GM19468 (cell line): ENCODE measurements around the gene ANO3.
"Not testable (repeated sequence)": the region's sequence is repeated elsewhere in the genome, so short reads cannot be mapped to it uniquely, and the experiment has no call there.

Source experiments
- ATAC-seq: cut with Tn5 transposase; IDR thresholded peaks from one replicate; pipeline ENCODE4 v1.9.1; 2021; ENCODE audit warnings: mild to moderate bottlenecking, moderate library complexity, moderate number of reproducible peaks; ENCODE audit not compliant: unreplicated experiment; ENCODE audit errors: extremely low read depth

ANO3 gene

DNA sequence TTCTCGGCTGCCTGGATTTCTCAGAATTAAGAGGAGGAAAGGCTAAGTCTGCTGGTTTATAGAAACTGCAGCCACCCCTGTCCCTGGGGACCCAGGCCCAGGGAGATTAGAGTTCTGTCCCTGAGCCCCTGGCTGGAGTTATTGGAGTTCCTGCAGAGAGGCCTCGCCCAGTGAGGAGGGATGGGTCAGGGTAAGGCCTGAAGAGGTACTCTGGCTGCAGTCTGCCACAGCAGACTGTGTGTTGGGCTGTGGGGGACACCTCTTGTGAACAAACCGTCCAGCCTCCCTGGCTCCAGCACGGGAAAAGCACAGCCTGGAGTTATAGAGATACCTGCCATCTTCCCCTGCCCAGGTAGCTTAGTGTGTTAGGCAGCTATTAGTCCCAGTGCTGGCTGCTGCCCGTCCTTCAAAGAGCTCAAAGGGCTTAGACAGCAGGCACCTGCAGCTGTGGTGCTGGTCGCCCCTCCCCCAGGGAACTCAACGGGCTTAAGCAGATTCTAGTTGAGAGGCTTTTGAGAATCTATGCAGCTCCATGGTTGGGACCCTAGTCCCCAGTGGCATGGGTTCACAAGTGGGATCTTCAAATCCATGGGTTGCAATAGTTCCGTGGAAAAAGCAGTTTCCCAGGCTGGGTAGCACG lies 276.7 kb downstream of the ANO3 start:
- no peak for ATAC-seq

GRCh38 chr11:26613759-26614158 lies 281.8 kb downstream of the ANO3 start:
- no peak for ATAC-seq

DNA sequence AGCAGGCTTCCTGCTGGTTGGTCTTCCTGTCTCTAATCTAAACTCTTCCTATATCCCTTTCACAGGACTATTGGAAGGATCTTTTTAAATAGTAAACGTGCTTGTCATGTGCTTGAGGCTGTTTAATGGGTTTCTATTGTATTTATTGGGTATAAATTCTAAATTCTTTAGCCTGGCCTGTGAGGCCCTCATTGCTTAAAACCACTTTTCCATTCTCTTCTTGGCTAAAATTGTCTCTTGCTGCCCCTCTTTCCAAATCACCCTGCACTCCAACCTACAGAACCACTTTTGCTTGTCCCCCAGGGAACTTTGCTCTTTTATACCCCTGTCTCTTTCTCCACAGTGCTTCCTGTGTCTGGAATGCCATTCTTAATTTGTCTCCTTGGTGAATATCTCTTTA lies 286.5 kb downstream of the ANO3 start:
- ATAC-seq = no peak

DNA sequence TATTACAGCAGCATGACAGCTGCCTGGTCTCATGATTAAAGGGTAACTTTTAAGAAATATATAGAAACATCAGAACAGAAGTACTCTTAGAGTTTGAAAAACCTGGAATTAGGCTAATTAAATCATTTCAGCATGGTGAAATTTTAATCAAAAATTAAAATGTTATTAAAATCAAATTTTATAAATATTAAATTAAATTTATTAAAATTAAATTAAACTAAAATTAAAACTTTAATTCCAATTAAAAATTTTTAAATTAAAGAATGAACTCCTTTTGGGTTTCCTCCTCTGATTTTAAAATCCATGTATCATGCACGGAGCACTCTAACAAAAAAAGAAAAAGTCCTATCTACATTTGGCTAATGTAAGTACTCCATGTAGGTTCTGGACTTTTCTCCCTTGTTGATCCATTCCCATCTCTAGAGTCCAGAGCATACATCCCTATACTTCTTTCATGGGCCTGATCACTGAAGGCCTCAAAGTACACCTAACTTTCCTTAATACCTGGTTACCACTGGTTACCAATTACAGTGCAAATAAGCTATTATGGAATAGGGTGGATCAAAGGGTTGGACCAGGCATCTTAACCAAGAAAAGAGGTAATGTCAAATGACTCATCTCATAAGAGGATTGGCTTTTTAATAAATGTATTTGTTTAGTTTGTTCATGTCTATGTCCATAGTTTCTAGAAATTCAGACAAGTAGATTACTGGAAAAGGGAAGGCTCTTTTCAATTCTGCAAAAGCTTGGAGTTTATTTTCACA lies 288.5 kb downstream of the ANO3 start:
- no peak for ATAC-seq

GRCh38 chr11:26621132-26621531 lies 289.2 kb downstream of the ANO3 start:
- no peak for ATAC-seq

DNA sequence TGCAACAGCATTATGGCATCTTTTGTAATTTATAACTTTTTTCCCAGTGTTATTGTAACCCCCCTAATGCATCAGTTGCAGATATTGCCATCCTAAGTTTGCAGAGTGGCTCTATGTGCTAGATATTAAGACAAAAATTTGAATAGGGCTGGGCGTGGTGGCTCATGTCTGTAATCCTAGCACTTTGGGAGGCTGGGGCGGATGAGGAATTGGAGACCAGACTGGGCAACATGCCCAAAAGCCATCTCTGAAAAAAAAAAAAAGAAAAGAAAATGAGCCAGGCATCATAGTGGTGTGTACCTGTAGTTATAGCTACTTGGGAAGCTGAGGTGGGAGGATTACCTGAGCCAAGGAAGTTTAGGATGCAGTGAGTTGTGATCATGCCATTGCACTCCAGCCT lies 290.3 kb downstream of the ANO3 start:
- ATAC-seq = no peak

- no peak for ATAC-seq
Measured at GRCh38 chr11:26623076-26623659, 291.2 kb downstream of the ANO3 start.

DNA sequence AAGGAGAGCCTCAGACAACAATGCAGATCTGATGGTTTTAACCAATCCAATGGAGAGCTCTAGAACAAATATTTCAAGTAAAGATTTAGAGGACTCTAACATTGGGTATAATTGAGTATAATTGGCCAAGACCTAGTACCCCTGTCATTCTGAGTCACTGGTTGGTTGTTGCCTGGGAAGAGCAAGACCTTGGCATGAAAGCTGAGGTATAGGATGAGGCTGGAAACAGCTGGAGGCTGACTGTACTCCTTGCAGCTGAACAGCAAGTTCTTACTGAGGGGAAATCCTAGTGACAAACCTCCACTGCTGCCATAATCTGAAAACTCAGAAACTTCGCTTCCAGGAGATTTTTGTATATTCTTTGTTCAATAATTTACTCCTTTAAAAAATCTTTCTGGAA lies 294.4 kb downstream of the ANO3 start:
- ATAC-seq = no peak

GRCh38 chr11:26632691-26633159 lies 300.8 kb downstream of the ANO3 start:
- ATAC-seq = peak; percentile 73

- ATAC-seq = not testable (repeated sequence)
Measured at GRCh38 chr11:26643314-26643713, 311.4 kb downstream of the ANO3 start.

DNA sequence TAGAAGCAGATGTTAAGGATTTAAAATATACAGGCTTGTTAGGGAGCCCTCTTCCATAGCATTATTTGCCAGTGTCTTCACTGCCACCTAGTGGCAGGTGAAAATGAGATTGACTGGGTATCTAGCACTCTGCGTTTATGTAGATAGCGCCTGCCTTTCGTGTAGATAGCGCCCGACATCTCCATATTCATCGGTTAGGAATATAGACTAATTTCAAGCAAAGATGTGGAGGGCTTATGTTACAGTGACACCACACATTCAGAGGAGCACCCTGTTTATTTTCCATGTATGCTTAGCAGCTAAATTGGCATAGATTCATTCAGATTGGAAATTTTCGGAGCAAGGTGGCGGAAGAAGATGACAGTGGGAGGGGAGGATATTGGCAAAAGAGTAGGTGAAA lies 318.0 kb downstream of the ANO3 start:
- ATAC-seq = peak; percentile 88

- ATAC-seq = no peak
Measured at GRCh38 chr11:26651916-26652315, 320.0 kb downstream of the ANO3 start.

- ATAC-seq = no peak
Measured at GRCh38 chr11:26655287-26655686, 323.4 kb downstream of the ANO3 start.

- no peak for ATAC-seq
Measured at GRCh38 chr11:26662916-26663315, 331.0 kb downstream of the ANO3 start.

DNA sequence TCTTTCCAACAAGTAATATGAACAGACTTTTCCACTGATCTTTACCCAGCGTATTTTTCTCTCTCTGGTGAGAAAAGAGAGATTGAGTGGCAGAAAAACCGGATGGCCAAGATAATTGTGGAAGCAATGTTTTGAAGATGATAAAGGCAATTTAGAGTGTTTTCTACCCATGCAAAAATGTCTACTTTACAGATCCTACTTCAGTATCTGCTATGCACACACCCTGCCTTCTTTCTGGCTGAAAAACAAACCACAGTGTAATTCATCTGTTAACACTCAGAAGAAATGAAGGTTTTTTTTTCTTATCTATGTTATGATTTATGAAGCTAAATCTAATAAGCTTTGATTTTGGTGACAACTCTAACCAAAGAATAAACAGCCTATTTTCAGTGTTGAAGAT lies 333.1 kb downstream of the ANO3 start:
- ATAC-seq = no peak

- no peak for ATAC-seq
Measured at GRCh38 chr11:26665946-26666345, 334.0 kb downstream of the ANO3 start.

DNA sequence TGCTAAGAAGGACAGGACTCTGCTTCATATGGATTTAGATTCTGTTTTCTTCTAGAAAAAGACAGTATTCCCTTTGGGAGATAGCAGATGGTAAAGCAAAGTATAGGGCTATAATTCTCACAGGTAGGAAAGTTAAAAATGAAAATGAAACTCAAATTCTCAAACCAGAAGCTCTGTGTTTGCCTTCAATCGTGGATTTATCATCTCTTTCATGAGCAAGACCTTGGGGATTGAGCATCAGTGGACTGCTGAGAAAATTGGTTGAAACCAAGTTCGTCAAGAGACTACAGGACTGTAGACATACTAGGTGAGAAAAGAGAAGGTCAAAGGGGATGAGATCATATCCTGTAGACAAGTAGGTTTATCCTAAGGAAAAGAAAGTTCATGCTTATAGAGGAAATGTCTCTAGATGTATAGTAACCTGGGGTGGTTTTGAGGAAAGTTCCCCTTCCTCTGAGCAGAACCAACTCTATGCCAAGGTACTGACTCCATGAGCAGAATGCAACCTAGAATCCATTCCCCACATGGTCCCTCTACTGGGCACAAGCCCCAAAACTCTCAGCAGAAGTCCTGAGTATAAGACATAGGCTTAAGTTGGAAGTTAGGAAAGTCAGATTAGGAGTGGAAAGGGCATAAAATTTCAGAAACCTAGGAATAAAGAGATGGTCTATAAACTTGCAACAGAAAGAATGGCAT lies 343.5 kb downstream of the ANO3 start:
- ATAC-seq = no peak

GRCh38 chr11:26676641-26677040 lies 344.7 kb downstream of the ANO3 start:
- no peak for ATAC-seq

DNA sequence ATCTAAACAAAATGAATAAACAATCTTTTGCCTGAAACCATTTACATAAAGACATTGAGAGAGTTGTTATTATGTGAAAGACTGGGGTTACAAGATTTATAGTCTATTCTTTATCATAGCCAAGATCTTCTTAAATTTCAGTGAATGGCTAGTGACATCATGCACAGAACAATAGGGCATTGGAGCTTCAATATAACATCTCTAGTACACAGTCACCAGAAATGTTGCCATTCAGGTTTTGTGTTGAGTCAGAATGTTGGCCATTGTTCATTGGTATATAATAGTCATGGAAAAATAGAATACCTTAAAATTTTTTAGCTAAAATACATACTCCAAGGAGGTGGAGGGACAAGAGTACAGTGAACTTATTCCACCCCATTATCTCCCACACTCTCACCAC lies 345.6 kb downstream of the ANO3 start:
- ATAC-seq = no peak

DNA sequence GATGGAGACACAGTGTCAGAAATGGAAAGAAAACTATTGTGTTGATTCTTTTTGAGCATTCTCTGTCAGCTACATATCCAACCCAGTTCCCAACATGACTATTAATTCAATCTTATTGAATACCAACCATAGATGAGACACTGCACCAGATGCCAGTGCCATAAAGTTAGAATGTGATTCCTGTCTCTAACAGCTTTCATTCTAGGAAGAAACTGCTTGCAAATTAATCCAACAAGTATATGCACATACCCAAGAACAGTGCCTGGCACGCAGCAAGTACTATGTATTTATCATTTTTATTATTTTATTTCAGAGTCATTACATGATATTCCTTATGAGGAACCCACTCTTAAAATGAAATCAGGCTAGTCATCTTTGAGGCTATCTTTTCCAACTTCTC lies 355.4 kb downstream of the ANO3 start:
- ATAC-seq = no peak

DNA sequence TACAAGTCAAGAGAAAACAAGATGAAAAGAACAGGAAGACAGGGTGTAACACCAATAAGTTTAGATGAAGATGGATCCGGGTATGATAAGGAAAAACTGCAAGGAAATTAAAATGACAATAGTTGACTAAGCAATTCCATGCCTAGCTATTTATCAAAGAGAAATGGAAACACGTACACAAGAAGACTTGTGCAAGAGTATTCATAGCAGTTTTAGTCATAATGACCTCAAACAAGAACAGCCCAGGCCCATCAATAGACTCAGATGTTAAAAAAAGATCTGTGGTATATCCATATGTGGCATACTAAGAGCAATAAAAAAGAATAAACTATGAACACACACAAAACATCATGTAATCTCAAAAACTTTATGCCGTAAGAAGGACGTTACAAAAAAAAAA lies 356.8 kb downstream of the ANO3 start:
- ATAC-seq = no peak
